ENCODE results near the gene SRSF3. TPM values are rescaled to one million over a fixed set of nuclear protein-coding genes. Genes with fewer than 3 reads are reported as not detected.
A peak's percentile ranks its signal among the peaks of the same experiment; 100 is the strongest.

The SRSF3 gene
- total and polyA plus RNA-seq, 12 donors = 28.9 to 291 (median 123) TPM

DNA sequence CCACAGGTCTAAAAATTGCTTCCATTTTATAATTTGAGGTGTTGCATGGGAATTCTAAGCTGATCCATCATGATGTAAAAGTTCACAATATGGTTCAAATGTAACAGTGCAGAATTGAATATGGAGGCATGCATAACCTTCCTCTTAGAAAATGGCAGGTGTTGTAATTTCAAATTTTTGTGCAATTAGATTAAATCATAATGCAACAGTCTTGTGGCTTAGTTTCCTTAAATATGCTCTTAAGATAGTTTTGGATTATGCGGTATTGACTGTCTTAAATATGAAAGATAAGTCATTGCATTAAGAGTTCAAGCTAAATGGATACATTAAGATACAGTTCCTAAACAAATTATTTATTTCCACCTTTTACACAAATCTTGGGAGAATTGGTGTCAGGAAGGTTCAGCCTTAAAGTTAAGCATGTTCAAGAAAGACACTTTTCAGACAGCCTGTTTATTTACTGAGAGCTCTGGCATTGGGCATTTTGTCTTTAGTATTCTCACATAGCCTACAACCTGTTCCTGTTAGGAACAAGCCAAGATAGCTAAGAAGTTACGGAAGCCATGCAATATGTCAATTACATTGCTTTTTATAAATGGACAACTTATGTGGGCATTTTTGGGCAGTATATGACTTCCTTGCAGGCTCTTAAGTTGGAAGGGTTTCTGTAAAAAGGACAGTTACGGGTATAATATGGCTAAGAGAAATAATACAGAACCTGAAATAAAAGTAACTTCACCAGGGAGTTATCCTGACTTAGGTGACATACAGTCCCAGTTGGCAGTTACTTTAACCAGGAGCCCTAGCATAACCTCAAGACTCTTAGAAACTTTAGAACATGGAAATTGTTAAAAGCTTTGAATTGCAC lies 9.3 kb downstream of the SRSF3 start:
- no peak for DNase-seq
- Histone ChIP-seq H3K27ac (no peak overlapping the region), H3K27me3 (no peaks in the 10 kb centered on the region), H3K4me3 (no peak overlapping the region), H3K4me1 (replicated peaks in 1 of 2) (peaks cover 40 to 99% of the 10 kb centered on the region in 2 donors), H3K36me3 (replicated peaks in 1 of 2) (peaks cover 0 to 100% of the 10 kb centered on the region in 2 donors), H3K9me3 (replicated peaks in 1 of 3) (no peaks in the 10 kb centered on the region)
- 87 to 92% (median 89%) methylated on average over 3 of the region's 3 CpGs for WGBS, 4 donors
- intact Hi-C loops (cut with DNase I) = no loop called here
- TF ChIP-seq POLR2A (IDR thresholded peaks at IDR 0.05) = no peak
- TF ChIP-seq CTCF (IDR thresholded peaks at IDR 0.05) = no peak

DNA sequence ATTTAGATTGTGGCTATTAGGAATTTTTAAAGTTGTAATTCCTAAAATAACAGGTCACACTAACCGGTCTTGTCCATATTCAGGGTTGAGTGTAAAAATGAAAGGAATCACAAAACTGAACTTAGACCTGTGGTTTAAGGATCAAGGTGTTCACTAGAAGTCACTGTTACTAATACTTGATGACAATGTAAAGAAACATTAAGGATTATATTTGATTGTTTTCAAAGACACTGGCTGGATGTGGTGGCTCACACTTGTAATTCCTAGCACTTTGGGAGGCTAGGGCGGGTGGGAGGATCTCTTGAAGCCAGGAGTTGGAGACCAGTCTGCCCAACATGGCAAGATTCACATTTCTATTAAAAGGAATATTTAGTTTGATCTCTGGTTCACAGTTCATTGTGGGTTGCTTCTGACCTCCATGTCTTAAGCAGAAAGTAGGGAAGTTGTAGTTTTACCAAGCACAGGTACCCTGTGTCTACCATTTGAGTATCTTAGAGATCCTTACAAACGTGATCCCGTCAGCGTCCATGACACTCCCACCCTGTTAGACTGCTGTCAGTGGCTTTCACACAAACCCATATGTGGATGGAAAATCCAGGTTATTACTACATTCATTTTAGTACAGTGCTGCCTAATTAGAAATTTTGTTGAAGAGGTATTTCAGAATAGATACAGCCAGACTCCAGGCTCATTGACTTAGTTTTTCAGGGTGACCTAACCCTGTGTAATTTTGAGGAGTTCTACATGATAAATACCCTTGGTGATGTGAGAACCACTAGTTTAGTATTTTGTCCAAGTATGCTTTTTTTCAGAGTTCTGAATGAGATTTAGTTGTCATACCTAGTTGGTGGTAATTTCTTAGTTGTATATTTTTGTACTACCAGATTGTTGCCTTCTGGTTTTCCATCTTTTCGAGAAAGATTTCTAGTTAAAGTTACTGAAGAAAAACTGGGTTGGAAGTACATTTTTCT lies 10.2 kb downstream of the SRSF3 start:
- peak in 3 of 7 donors; percentile 4 to 47 (median 8) for DNase-seq
- Histone ChIP-seq H3K4me3 (no peak overlapping the region), H3K4me1 (replicated peaks in 1 of 2) (peaks cover 34 to 99% of the 10 kb centered on the region in 2 donors), H3K36me3 (replicated peaks in 1 of 2) (peaks cover 0 to 94% of the 10 kb centered on the region in 2 donors), H3K27me3 (no peaks in the 10 kb centered on the region), H3K27ac (peak overlapping the region in 1 of 5 donors; percentile 28), H3K9me3 (replicated peaks in 1 of 3) (no peaks in the 10 kb centered on the region)
- TF ChIP-seq POLR2A (IDR thresholded peaks at IDR 0.05) (no peak), CTCF (IDR thresholded peaks at IDR 0.05) (no peak)
- intact Hi-C loops (cut with DNase I) = no loop called here
- 91 to 93% (median 92%) methylated on average over 6 of the region's 6 CpGs for WGBS, 4 donors

DNA sequence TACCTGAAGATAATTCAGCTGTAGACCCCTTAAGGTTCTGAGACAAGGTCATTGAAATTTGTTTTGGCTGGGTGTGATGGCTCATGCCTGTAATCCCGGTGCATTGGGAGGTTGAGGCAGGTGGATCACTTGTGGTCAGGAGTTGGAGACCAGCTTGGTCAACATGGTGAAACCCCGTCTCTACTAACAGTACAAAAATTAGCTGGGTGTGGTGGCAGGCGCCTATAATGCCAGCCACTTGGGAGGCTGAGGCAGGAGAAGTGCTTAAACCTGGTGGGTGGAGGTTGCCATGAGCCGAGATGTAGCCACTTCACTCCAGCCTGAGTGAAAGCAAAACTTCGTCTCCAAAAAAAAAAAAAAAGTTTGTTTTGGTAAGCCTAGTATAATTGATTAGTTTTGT lies 11.0 kb downstream of the SRSF3 start:
- Histone ChIP-seq H3K27ac (peak overlapping the region in 1 of 5 donors; percentile 28), H3K4me1 (replicated peaks in 1 of 2) (peaks cover 26 to 97% of the 10 kb centered on the region in 2 donors)

More for the DNA sequence above, 11.0 kb downstream of the SRSF3 start:
- WGBS, 4 donors = 73 to 78% (median 75%) methylated on average over 3 to 5 of the region's 5 CpGs
- Histone ChIP-seq H3K27me3 (no peaks in the 10 kb centered on the region), H3K4me3 (no peak overlapping the region), H3K36me3 (replicated peaks in 1 of 2) (peaks cover 0 to 87% of the 10 kb centered on the region in 2 donors), H3K9me3 (replicated peaks in 1 of 3) (no peaks in the 10 kb centered on the region)
- TF ChIP-seq POLR2A (IDR thresholded peaks at IDR 0.05) (no peak), CTCF (IDR thresholded peaks at IDR 0.05) (no peak)
- intact Hi-C loops (cut with DNase I) = no loop called here
- DNase-seq = peak in 3 of 7 donors; percentile 7 to 50 (median 12)

Data from adrenal gland (tissue), 12 donors.